Skeletal muscle cell (primary cell): ENCODE results near the gene EN2.

Experiments used
- DNase-seq: peaks from one replicate; pipeline ENCODE4 v3.0.0-alpha.2; 2010; ENCODE audit warnings: low read depth
- H3K4me3 ChIP-seq: 2 replicates; pipeline ENCODE4 v1.5.1; 2011; ENCODE audit warnings: low read depth, mild to moderate bottlenecking, control low read depth, low read length, moderate library complexity

Gene EN2

DNA sequence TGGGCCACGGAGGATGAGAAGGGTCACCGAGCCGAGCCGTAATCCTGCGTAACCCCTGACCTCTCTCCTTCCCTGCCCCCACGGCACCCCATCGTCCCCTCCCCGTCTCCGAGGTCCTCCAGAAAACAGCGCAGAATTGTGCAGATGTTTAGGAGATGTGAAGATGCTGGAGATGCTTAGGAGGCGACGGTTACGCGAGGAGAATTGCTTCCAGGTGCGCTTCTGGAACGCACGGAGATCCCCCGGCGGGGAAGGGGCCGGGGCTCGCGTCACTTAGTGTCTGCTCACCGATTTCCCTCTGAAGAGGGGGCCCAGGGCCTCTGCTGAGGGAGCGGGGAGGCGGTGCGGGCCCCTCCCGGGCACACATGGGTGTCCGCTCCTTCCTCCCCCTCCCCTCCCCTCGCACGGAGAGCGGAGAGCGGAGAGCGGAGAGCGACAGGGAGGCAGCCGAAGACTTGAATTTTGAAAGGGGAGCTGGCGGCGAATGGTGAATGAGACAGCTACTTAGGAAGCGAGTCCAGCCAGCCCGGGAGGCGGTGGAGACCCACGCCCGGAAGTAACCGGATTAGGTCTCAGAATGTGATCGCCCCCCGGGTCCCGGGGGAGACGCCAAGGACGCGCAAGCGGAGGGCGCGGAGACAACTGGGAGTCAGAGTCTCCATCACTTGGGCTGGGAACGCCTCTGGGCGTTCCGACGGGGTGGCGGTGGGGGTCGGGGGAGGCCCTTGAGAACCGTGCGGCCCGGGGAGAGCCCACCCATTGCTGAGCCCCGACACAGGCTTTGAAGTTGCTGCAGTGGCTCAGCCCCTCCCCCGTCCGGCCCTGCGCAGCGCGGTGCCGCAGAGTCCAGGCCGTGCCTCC is 8.7 kb upstream of the EN2 start:
- DNase-seq, result no peak
- H3K4me3 ChIP-seq, result no peak overlapping the region

DNA sequence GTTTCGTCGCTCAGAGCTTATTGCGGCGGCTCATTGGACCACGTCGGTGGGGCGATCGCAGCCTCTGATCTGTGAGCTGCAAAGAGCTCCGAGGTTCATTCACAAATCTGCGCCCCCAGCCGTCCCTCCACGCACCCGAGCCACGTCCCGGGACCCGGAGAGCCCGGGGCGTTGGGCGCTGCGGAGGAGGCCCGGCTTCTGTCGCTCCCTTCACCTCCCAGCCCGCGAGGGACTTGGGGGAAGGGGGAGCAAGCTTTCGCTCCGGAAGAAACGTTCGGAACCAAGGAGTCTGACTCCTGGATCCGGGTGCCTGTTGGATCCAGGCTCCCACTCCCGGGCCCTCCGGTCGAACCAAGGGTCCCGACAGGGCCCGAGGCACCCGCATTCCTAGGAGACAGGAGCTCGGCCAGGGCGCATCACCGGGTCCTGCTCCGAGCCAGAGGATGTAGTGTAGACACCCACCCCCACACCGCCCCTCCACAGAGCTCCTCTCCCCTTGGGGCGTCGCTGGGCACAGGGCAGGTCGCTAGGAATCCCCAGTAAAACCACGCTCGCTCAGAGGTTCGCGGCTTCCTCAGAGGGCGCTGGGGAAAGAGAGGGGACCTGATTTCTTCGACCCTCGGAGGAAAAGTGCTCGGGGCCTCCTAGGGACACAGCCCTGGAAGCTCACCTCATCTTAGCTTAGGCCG is 7.9 kb upstream of the EN2 start:
- no peak for DNase-seq
- H3K4me3 ChIP-seq, result no peak overlapping the region

DNA sequence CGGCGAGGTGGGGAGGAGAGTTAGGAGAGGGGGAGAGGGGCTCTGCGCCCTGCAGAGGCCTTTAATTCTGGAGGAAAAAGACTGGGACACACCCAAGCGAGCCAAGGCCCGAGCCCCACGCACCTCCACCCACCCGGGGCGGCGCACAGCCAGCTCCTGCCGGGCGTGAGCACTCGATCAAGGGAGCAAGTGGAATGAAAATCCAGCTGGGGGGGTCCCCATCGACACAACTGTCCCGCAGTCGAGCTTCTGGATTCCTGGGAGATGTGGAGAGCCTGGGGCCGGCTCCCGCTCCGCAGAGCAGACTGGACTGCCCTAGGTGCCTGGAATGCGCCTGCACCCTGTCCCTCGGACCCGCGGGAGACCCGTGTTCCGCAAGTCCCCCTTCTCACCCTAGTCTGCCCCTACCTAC is 7.4 kb upstream of the EN2 start:
- no peak for DNase-seq
- no peak overlapping the region for H3K4me3 ChIP-seq

DNA sequence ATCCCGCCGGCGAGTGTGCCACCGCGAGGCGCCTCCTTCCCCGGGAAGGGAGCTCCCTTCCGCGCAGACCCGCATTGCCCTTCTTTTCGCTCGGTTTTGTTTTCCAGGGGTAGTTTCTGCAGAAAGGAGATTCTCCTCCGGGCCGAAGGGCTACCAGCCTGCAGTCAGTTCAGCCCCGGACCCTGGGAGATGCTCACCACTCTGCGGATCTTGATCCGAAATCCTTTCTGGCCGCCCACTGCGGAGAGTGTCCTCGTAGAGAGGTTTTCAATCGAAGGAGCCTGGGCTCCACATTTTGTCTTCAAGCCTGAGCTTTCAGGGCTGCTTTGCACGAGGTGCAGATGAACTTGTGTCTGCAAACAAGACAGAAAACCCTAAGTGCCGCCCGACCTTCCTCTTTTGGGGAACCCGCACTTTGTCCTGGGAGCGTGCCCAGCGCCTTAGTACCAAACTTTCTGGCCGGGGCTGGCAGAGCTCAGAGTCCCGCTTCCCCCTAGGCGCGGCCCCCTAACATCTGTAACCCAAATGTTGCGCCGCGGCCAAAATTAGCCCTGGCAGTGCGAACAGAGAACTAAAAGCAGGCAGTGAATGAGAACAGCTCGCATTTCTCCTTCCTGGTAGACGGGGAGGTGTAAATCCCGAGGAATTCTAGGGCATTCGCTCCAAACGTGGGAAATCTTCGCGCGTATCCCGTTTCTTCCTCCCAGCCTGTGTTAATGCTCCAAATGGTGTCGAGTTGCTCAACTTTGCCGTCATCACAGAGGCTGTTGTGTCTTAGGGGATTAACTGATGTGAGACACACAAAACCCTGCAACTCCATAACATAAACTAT is 6.7 kb upstream of the EN2 start:
- H3K4me3 ChIP-seq, result no peak overlapping the region
- no peak for DNase-seq

DNA sequence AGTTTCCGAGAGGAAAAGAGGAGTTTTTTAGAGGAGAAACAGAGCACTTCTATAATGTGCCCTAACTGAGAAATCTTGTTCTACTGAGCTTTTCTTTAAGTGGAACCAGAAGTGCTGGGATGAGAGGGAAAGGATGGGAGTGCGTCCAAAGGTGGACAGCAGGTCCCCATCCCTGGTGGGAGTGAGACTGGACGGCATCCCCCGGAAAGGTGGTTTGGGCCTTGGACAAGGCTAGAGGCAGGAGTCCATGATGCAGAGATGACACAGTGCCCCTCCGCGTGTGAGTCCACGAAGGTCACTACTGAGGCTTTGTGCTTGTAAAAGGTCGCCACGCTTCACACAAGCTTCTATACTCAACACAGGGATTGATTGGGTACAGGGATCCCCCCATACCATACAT is 6.1 kb upstream of the EN2 start:
- no peak overlapping the region for H3K4me3 ChIP-seq
- no peak for DNase-seq

DNA sequence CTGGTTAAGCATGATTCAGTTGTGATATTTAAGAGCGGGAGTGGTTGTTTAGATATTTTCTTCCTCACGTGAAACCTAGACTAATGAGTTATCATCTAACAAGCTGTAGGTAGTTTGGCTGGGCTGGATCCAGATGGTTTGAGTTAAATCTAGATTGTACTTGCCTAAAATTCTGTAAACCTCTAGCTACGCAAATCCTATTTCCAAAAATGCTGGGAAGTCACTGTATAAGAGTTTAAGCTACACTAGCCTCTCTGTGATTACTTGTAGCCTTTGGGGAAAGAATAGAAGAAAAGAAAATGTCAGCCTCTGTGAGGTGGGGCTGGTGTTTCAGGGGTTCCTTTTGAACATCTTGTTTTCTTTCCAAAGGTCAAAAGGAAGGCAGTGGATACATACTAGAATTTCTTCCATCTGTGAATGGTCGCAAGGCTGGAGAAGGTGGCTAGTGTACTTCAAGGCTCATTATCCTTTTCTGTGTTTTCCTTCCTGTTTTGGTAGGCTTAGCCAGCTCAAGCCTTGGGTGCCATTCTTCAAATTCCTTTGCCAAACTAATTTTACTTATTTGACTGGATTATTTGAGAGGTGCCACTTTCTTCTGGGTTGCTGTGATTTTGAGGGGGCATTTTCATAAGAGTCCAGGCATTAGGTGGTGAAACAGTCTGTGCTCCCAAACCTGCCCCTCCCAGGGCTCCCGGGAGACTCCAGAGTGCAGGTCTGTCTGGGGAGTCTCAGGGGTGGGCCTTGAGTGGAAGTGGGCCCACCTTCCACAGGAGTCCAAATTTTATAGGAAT is 5.2 kb upstream of the EN2 start:
- H3K4me3 ChIP-seq, result no peak overlapping the region
- DNase-seq, result no peak

DNA sequence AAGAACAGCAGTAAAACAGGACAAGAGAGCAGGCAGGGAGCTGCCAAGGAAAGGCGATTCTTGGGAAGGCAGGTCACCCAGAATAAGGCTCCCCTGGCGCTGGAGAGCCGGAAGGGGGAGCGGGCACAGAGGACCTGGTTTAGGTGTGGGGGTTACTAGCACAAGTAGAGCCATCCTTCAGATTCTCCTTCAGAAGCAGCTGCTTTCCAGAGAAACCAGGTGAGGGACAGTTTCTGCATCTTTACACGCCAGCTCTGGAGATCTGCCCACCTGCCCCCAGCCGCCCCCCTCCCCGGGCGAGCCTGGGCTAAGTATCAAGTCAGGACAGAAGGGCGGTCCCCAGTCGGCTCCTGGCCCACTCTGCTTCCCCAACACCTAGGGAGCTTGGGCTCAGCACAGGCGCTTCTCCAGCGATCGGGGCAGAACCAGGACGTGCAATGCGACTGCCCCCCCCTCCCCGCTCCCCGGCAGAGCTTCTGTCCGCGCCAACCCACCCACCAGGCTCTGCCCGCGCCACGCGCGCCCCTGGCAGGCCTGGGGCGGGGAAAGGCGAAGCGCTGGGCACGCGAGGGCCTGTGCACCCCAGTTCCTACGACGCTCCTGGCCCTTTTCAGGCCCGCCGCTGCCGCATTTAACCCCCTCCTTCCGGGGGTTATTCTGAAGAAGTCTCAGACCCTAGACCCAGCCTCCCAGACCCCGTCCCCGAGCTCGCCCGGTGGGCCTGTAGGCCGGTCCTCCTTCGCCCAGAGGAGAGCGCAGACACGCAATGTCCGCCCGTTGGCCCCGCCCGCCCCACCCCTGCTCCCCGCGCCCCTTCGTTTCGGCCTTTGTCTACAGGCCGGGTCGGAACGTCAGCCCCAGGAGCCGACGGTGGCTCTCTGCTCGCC is 4.4 kb upstream of the EN2 start:
- H3K4me3 ChIP-seq, result no peak overlapping the region
- DNase-seq, result no peak

DNA sequence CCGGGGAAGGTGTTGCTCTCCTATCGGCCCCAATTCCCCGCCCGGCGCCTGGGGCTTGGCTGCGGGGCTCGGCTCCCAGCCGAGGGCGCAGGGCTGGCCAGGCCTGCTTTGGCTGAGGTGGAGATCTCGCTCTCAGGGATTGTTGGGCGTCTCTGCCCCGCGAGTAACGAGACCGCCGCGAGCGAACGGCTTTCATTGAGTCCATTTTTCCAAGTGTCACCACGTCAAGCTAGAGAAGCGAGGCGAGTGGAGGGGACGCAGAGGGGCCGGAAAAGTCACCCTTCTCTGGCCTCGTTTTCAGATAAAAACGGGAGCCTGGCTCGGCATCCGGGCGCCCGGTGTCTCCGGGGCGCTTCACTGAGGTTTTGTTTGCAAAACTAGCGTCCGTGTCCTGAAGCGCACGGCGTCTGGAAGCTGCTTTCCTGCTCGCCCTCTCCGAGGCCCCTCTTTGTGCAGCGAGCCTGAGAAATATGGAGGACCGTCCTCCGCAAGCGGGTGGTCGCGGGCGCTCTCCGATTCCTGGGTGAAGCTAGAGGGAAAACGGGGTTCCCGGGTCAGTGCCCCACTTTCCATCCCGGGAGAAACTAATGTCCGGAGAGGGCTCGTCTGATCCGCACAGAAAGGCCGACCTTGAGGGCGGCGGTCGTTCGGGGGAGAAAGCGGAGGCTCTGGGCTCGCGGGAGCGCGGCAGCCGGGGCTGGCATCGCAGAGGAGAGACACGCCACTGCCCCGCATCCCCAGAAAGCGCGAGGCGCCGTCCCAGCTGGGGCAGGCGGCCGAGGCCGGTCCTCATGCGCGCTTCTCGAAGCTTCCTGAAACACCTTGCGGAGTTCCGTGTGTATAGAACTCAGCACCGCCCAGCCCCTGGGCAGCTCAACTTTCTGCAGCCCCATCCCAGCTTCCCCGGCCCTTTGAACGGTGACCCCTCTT is 3.5 kb upstream of the EN2 start:
- no peak overlapping the region for H3K4me3 ChIP-seq
- no peak for DNase-seq

DNA sequence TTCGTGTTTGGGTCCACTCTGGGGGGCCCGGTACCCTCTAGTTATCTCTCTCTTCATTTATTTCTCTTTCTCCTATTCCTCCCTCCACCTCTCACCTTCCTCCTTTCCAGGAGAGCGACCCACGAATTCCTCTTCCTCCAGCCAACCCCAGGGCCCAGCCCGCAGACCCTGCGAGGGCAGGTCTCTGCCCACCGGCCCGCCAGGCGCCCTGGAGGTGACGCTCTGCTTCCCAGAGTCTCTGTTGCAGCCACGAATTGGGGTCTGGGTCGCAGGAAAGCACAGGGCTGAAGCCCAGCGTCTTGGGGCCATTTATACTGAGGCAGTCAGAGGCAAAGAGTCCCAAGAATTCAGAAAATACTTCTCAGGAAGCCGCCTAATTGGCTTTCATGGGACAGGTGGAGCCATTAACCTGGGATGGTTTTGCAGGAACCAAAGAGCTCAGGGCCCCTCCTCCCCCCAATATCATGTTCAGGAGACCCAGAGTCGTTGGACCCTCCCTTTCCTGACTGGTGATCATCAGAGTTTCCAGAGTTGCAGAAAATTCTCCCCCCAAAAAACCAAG is 2.7 kb upstream of the EN2 start:
- H3K4me3 ChIP-seq, result no peak overlapping the region
- DNase-seq, result no peak

DNA sequence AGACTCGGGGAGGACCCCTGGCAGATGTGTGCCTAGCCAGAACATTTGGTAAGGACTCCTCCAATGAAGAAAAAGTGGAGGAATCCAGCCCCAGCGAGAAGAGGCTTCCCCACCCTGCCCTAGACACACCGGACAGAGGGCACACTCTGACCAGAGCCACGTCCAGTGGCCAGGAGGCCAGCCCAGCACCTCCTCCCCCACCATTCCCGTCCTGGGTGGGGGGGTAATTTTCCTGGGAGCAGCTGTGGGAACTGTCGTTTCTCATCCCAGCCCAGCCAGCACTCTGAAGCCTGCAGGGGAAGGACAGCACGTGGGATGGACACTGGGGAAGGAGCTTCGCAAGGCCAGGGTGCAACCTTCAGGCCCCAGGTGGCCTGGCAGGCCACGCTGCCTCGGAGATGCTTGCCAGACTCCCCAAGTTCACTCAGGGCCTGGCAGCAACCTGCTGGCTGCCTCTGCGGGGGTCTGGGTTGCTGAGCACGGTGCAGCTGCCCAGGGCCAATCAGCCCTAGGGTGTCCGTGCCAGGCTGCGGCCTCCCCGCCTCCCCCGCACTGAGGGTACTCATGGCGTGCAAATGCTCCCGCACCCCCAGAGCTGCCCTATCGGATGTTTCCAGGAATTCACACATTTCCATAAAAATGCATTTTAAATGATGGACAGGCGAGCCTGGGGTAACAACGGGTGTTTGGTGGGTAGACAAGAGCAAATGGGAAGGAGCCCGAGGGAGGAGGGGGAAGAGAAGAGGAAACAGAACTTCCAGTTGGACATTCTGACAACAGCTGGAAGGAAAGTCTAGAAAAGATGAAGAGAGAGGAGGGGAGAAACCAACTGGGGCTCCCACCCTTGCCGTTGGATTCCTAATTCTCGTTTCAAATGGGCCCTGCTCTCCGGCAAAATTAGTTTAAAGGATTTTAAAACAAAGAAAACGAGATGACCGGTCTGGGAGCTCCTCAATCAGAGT is 1.9 kb upstream of the EN2 start:
- no peak overlapping the region for H3K4me3 ChIP-seq
- DNase-seq, result no peak

DNA sequence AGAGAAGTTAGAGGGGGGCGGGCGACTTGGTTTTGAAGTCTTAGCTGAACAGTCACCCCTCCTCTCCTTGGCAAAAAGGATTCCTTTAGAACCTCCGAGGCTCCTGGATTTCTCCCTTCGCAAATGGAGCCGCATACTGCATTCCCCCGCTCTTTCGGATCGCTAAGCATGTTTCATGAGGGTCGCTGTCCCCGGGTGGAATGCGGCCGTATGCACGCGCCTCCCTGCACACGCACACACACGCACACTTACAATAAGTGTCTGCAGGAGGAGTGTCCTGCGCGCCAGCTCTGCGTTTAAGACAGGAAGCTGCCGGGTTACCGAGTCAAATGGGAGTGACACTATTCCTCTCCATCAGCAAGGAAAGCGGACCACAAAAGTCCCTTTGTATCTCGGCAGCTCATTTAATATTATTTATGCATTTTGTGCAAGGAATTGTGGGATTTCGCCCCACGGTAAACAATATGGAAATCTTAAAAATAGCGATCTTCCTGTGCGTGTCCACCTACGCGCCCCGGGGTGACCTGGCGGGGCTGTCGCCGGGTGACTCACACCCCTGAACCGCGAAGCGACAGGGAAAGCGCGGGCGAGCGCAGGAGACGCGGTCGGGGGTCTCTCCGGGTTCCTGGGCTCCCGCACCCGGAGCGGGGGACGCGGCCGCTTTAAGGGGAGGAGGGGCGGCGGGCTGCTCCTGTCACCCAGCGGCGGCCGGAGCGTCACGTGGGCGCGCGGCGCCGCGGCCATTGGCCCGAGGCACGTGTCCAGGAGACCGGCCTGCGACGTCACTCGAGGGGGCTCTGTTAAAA is 988 bp upstream of the EN2 start:
- H3K4me3 ChIP-seq, result peak overlapping the region; percentile 48
- DNase-seq, result peak; percentile 9

DNA sequence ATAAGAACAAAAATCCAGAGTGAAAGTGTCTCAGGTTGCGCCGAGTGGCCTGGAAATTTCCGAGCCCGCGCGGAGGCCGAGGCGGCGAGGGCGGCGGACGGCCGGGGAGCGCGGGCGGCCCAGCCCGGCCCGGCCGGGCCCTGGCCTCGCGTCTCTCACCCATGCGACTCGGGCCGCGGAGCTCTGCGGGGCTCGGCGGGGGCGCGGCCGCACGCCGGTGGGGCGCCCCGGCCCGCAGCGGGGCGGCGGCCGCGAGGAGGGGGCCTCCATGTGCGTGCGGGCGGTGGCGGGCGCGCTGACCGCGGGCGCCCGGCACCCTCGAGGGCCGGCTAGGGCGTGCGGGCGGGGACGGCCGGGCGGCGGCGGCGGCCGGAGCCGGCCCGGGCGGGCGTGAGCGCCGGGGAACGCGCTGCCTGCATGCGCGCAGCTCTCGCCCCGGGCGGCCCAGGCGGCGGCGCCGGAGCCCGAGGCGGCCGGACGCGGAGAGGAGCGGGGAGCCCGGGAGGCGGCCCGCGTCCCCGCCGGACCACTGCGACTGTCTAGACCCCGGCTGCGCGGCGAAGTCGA is 302 bp upstream of the EN2 start:
- H3K4me3 ChIP-seq, result peak overlapping the region; percentile 48
- DNase-seq, result no peak

DNA sequence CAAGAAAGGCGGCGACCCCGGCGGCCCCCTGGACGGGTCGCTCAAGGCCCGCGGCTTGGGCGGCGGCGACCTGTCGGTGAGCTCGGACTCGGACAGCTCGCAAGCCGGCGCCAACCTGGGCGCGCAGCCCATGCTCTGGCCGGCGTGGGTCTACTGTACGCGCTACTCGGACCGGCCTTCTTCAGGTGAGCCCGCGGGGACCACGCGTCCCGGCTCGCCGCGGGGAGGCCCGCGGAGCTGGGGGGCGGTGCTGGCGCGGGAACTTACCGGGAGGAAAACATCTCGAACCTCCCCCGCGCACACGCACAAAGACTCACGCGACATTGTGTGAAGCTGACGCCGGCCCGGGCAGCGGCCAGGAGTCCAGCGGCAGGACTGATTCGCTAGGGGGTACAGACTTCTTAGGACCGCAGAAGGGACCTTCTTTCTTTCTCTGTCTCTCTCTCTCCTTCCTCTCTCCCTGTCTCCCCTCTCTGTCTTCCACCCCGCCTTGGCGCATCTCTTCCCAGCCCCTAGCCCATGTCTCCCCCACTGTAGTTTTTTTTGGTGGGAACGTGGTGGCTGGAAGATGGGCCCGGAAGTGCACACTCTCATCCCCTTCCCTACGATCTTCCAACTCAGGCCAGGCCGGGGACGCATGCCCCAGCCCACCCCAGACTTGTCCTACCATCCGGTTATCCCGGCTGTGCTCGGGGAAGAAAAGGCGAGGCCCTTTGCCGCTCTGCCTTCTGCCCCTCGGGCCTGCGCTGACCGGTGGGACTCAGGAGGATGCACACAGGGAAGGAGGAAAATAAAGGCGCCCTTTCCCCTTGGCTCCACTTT is 1.2 kb downstream of the EN2 start:
- H3K4me3 ChIP-seq, result no peak overlapping the region
- no peak for DNase-seq

DNA sequence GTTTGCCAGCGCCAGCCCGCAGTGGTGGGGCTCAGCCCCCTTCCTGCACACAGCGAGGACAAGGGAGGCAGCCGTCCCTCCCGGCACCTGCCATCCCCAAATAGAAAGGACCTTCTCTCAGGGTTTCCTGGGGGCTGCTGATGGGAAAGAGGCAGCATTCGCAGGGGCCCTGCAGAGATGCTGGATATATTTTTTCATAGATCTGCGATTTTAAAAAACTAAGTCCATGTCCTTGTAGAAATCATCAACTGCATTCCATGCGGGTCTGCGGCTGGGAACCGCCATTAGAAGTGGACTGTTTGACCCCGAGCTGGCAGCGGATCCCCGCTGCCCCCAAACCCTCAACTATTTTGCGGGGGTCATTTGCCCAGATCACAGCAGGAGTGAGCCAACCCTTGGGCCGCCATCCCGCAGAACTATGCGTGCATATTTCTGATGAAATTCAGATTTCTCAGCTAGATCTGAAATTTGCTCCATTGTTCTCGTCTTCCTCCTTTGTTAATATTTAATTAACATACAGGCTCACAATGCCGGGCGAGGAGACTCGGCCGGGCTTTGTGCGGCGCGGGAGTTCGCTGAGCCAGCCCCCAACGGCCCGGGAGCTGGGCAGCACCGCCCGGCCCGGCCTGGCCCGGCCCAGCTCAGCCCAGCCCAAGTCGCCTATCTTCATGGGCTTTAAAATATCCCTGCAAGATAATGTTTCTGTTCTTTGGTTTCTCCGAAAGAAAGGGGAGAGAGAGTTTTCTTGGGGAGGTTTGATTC is 2.0 kb downstream of the EN2 start:
- H3K4me3 ChIP-seq, result no peak overlapping the region
- no peak for DNase-seq
